ENCODE results near the gene C16orf95. TPM values are rescaled to one million over a fixed set of nuclear protein-coding genes. Genes with fewer than 3 reads are reported as not detected.

Gene C16orf95
- total RNA-seq, 4 donors from 2014 or later = 0.67 to 4.2 (median 2.2) TPM

GRCh38 chr16:87254734-87255133 is 62.5 kb downstream of the C16orf95 start:
- no peak for TF ChIP-seq CTCF (IDR thresholded peaks at IDR 0.05)
- TF ChIP-seq POLR2A (IDR thresholded peaks at IDR 0.05) = no peak
- TF ChIP-seq POLR2AphosphoS5 (IDR thresholded peaks at IDR 0.05) = no peak
- TF ChIP-seq EP300 (IDR thresholded peaks at IDR 0.05) = no peak
- Histone ChIP-seq H3K27me3 (no peaks in the 10 kb centered on the region), H3K9me3 (no peaks in the 10 kb centered on the region), H3K4me1 (no peaks in the 10 kb centered on the region), H3K4me3 (no peak overlapping the region), H3K27ac (no peak overlapping the region), H3K36me3 (no peaks in the 10 kb centered on the region)
- no peak for ATAC-seq
- WGBS, 2 donors (ENCODE audit: low coverage in 1 of 2) = no CpG with 5 or more reads among the region's 9 CpGs

- Histone ChIP-seq H3K4me1 (no peaks in the 10 kb centered on the region), H3K27ac (no peak overlapping the region), H3K27me3 (no peaks in the 10 kb centered on the region), H3K36me3 (no peaks in the 10 kb centered on the region), H3K4me3 (no peak overlapping the region), H3K9me3 (no peaks in the 10 kb centered on the region)
- TF ChIP-seq POLR2AphosphoS5 (IDR thresholded peaks at IDR 0.05) (no peak), POLR2A (IDR thresholded peaks at IDR 0.05) (no peak), EP300 (IDR thresholded peaks at IDR 0.05) (no peak), CTCF (IDR thresholded peaks at IDR 0.05) (no peak)
- WGBS, 2 donors (ENCODE audit: low coverage in 1 of 2) = 61% methylated on average over 3 of the region's 10 CpGs; no CpG with 5 or more reads in 1 of the 2 donors
- ATAC-seq = no peak
Measured at GRCh38 chr16:87254296-87254695, 62.9 kb downstream of the C16orf95 start.

GRCh38 chr16:87253536-87253935 is 63.7 kb downstream of the C16orf95 start:
- no peak overlapping the region for H3K4me3 ChIP-seq
- no peaks in the 10 kb centered on the region for H3K36me3 ChIP-seq
- no peaks in the 10 kb centered on the region for H3K9me3 ChIP-seq
- H3K27me3 ChIP-seq = no peaks in the 10 kb centered on the region
- TF ChIP-seq EP300 (IDR thresholded peaks at IDR 0.05) (no peak), POLR2AphosphoS5 (IDR thresholded peaks at IDR 0.05) (no peak), CTCF (IDR thresholded peaks at IDR 0.05) (no peak), POLR2A (IDR thresholded peaks at IDR 0.05) (no peak)
- ATAC-seq = no peak
- no peak overlapping the region for H3K27ac ChIP-seq
- WGBS, 2 donors (ENCODE audit: low coverage in 1 of 2) = 53% methylated on average over 7 of the region's 7 CpGs
- H3K4me1 ChIP-seq = no peaks in the 10 kb centered on the region

Small RNA genes within 50 kb of the gene (small RNA-seq; reads per million reads assigned to genes)
- gene AC010531.2 = 0 reads per million in 4 donors

Other genes with a start within 250 kb of the C16orf95 start
- gene FBXO31, start 66.4 kb upstream of the C16orf95 start, total RNA-seq = 100 to 1,000 TPM in 1 of 4 donors, 10 to 100 TPM in 3; 69.2 to 141 (median 85.1) TPM
- 10 to 100 TPM; 53.9 to 64.8 (median 57.9) TPM for gene MAP1LC3B, start 74.9 kb upstream of the C16orf95 start, total RNA-seq
- 10 to 100 TPM; 15.5 to 24.9 (median 19.9) TPM for gene ZCCHC14, start 175.6 kb upstream of the C16orf95 start, total RNA-seq